GM18868 (cell line): Measurements from ENCODE around the gene CRIP3.
"Not testable (repeated sequence)": the region's sequence is repeated elsewhere in the genome, so short reads cannot be mapped to it uniquely, and the experiment has no call there.

ENCODE experiments used
- ATAC-seq: cut with Tn5 transposase; IDR thresholded peaks from one replicate; pipeline ENCODE4 v1.9.1; 2021; ENCODE audit warnings: mild to moderate bottlenecking, moderate library complexity; ENCODE audit not compliant: unreplicated experiment

The CRIP3 gene, protein sequence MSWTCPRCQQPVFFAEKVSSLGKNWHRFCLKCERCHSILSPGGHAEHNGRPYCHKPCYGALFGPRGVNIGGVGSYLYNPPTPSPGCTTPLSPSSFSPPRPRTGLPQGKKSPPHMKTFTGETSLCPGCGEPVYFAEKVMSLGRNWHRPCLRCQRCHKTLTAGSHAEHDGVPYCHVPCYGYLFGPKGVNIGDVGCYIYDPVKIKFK

DNA sequence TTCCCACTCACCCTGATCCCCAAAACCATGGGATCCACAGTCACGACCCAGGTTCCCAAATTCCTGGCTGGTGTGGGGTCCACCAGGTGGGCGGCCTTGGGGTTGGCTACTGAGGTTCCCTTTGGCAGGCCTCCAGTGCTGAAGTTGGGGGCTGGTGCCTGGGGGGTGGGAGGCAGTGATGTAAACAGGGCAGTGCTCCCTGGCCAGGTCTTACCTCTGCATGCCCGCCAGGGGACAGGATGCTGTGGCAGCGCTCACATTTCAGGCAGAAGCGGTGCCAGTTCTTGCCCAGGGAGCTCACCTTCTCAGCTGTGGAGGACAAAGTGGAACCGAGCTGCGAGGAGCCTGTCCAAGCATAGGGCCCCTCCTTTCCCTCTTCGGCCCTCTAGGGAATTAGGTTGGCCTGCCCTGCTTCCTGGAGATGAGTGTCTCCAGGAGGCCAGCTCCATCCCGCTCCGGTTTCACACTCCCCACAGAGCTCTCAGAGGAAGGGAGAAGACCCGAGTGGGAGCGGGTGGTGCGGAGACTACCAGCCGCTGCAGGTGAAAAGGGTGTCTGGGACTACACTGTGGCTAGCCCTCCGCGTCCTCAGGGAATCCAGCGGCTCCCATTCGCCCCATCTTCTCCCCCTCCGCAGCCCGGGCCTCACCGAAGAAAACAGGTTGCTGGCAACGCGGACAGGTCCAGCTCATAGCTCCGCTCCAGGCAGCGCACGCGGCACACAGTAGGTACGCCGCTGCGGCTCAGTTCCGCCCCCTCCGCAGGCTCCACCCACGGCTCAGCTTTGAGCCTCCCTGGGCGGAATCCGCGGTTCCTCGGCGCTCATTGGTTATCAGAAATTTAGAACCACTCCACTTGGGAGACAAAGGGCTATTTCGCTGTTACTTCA, at the start of gene CRIP3:
Gene CRIP3, minus strand, starts transcription at position 726 of the 889 bp plus-strand sequence. Its CDS starts 34 bp downstream, at position 692.
- ATAC-seq = peak; percentile 55

DNA sequence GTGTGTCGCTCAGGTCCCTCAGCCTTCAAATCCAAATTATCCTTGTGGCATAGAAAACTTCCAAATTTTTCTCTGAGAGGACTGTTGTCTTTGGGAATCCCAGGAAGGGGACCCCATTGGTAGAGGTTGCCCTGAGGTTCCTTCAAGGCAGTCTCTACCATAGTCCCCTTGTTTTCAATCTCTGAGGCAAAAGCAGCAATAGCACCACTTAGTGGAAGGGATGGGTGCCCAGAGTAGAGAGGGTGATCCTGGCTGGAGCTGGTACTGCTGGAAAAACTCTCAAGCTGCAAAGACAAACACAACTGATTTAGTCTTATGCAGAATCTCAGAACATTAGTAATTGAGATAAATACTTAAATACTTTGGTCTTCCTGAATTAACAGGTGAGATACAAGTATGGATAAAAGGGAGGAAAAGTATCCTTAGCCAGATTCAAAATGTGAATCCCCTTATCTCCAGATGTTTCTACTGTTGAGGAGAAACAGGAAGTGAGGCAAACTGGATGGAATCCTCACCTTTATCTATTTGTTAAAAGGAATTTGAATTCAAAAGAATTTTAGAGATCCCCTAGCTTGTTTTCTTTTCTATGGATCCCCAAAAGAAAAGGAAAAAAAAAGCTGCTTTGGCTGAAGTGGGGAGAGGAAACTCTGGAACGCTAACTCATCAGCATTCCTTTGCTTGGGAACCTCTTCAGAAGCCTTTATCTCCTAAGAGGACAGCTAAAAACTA, 47.4 kb upstream of the CRIP3 start:
- no peak for ATAC-seq

DNA sequence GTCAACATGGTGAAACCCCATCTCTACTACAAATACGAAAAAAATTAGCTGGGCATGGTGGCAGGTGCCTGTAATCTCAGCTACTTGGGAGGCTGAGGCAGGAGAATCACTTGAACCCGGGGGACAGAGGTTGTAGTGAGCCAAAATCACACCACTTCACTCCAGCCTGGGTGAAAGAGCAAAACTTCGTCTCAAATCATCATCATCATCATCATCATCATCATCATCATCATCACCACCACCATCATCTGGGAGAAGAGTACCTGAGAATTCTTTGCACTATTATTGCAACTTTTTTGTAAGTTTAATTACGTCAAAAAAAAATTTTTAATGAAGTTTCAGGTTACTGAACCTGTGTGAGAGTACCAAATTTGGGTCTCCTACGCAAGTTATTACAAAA, 43.3 kb upstream of the CRIP3 start:
- not testable (repeated sequence) for ATAC-seq

DNA sequence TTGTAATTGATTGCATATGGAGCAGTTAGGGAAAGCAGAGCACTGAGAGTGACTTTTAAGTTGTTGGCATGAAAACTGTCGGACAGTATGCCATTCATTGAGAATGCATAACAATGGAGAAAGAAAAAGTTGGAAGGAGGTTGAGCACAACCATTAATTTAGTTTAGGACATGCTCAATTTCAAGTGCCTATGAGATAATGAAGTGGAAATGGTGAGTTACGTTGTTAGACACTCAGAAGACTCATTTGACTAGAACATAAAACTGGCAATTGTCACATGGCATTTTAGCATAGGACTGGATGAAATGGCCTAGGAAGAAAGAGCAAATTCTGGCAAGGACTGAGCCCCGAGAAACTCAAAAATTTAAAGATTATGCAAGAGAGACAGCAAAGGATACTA, 38.8 kb upstream of the CRIP3 start:
- no peak for ATAC-seq

DNA sequence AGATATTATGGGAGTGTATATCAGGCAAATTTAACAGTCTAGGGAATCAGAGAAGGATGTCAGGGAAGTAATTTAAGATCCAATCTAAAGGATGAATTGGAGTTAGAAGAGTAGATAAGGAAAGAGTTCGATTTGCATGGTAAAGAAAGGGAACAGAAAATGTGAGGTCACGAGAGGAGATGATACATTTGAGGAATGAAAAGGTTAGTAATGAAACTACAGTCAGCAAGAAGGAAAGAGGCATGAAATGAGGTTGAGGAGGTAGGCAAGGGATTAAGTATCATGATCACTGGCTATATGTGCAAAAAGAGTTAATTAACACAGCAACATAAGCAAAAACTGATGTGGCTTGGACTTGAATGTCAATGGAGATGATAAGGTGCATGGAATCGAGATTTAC, 38.4 kb upstream of the CRIP3 start:
- ATAC-seq = no peak

DNA sequence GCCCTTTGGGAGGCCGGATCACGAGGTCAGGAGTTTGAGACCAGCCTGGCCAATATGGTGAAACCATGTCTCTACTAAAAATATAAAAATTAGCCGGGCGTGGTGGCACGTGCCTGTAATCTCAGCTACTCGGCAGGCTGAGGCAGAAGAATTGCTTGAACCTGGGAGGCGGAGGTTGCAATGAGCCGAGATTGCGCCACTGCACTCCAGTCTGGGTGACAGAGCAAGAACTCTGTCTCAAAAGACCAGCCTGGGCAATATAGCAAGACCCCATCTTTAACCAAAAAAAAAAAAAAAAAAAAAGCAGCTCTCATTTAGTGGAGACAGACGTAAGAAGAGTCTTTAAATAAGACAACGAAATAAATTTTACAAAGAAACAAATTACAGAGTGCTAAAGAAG, 37.6 kb upstream of the CRIP3 start:
- ATAC-seq = not testable (repeated sequence)

DNA sequence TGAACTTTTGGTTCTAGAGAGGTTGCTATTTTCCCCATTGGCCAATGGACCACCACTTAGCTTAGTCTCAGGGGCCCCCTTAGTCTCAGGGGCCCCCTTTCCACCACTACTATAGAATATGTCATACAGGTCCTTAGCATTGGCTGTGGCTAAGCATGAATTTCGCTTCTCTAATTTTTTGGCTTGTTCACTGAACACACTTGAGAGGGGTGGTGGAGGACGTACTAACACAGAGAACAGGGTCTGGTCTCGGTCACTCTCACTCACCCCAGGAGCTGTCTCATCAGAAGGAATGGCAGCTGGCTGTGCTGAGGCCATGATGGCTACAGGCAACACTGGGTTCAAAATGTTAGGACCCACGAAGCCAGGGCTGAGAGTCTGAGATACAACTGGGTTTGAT, 30.5 kb upstream of the CRIP3 start:
- peak; percentile 73 for ATAC-seq

DNA sequence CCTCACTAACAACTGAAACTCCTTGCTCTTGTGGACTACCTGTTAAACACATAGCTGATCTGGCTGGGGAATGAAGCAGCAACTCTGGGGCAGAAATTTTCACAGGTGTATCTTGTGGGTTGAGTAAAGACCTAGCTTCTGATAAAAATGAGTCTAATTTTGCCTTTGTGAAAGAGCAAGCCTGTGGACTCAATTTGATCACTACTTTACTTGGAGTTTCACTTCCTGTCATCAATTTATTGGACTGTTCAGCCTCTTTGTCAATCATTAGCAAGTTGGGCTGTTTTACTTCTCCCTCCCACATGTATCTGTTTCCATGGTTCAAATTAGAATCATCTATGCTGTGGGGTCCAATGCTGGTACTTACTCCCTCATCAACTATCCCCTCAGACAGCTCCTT, 29.6 kb upstream of the CRIP3 start:
- no peak for ATAC-seq

DNA sequence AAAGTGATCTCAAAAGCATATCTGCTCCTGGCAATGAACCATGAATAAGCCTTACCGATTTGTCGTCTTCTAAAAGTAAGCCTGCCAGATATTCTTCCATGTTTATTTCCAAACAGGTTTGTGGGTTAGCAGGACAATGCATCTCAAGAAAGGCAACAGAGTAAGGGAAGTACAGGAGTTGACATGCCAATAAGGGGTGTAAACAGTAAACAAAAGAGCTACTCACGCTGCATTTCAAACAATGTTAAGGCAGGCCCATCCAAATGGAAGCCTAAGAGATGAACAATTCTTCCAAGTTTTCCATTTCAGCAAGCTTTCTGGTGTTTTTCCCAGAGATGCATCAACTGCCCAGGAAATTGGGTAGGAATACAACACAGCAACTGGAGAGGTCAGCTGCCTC, 27.8 kb upstream of the CRIP3 start:
- no peak for ATAC-seq

DNA sequence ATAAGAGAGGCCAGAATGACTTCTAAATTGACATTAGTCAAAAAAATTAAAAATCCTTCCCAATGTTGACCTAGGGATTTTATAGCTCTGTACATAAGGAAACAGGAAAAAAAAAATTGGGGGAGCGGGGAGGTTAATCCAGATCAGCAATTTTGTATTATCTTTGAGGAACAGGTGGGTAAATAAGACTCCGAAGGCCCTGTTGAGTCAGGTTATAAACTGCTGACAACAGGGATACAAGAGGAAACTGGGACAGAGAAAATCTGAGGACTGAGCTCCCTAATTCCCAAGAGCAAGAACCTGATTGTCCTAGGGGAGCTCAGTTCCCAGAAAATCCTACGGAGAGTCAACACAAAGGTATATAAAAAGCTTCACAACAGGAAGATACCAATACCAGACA, 26.8 kb upstream of the CRIP3 start:
- no peak for ATAC-seq

DNA sequence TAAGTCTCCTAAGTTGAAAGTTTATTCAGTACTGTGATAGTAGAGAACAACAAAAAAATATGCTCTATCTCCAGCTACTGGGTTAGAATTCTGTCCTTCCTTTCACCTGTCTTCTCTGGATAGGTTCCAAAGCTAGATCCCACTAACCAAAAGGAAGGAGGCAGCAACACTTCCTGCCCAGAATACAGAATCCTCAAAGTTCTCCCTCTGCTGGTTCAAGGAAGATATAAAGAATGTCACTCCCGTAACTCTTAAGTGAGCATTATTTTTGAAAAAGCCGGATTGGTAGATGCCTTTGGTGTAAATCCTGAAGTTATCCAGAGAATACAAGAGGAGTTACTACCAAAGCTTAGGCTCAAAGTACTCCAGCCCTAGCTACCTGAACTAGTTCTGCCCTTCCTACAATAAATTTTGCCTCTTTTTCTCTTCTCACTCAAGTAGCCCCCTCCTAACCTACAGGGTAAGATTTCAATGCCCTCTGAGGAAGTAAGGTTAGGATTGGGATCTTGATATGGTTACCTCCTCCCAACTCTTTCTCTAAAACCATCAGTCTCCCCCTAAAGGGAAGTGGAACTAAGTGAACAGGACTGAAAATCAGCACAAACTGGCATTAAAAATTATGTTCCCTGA, 26.0 kb upstream of the CRIP3 start:
- no peak for ATAC-seq

DNA sequence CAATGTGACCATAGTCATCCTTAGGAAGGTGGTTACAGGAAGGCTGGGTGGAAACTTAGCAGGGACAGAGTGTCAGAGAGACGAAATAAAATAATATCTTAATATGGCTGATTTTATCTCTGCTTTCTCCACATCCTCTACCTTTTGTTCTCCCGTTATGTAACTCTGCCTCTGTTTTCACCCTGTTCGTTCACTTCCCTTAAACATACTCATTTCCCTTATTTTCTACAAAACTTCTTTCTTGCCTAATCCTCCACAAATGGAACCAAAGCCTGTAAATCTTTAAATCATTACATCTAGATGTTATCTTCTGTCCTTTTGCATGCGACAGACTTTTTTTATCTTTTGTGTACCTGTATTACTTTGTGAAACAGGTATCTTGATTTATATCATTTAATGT, 23.3 kb upstream of the CRIP3 start:
- ATAC-seq = no peak

DNA sequence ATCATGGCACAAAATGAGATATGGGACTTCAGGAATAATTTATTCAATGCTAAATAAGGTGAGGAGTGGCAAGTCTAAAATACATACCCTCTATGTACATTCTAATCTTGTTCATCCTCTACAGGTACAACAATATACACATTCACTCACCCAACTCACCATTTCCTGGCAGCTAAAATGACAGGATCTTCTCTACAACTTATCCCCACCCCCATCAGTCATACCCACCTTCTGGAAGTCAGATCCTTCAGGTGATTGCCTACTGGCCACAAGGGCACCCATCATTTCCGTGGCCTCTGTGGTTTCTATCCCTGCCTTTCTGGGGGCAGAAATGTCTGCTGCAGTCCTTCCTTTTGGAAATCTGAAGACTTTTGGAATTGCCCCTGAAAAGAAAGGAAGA, 22.8 kb upstream of the CRIP3 start:
- no peak for ATAC-seq

DNA sequence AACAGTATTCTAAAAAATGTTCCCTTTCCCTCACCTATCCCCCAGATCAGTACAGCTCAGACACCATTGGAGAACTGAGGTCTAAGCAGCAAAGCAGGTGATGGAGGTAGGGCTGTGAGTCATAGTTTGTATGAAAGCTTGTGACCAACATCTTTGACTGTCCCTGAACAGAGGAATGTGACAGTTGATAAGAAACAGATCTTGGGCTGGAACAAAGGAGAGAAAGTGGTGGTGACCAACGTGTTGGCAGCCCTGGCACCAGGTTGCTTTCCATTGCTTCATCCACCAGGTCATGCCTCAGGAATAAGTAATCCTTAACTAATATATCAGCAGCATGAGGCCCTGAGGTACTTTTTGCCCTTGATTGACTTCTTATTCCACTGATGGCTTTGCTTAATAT, 19.9 kb upstream of the CRIP3 start:
- ATAC-seq = no peak

DNA sequence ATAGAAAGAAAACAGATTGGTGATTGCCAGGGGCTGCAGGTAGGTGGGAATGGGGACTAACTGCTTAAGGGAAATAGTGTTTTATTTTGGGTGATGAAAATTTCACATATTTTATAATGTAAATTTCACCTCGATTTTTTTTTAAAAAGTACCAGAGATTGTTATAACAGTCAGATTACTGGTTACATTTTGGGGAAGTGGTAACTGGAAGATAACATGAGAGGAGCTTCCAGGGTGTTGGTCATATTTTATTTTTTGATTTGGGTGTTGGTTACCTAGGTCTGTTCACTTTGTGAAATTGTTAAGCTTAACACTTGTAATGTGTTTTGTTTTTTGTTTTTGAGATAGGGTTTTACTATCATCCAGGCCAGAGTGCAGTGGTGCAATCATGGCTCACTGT, 17.2 kb upstream of the CRIP3 start:
- no peak for ATAC-seq

DNA sequence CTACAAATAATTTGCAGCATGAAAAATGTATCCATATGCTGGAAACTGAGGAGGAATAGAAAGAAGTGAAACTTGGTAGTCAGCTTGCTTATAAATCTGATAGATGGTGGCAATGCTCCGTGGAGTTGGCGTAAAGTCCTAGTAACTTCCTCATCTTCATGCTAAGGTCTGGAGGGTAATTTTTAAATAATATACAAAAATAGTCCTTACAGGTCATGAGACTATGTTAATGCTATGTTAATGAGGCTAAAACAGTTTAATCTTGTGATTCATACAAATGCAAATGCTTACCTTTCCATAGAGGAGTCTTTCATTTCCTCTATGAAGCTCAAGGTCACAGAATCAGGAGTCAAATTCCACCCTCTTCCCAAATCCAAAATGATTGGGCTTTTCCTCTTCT, 9.4 kb upstream of the CRIP3 start:
- ATAC-seq = no peak

DNA sequence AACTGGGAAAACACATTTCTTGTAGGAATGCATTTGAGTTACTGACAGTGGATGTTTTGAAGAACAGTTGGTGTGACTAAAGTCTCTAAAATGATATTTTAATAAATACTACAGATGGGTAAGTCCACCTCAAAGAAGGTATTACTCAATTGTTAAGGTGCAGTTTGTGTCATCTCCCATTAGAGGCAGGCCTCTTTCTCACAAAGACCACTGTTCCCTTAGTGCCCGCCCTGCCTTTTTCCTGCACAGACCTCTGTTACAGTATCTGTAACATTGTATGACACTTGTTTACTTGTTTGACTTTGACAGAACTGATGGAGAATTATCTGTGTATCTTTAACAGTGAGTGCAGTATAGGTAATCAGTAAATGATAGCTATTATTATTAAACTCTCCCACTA, 5.2 kb upstream of the CRIP3 start:
- ATAC-seq = no peak

DNA sequence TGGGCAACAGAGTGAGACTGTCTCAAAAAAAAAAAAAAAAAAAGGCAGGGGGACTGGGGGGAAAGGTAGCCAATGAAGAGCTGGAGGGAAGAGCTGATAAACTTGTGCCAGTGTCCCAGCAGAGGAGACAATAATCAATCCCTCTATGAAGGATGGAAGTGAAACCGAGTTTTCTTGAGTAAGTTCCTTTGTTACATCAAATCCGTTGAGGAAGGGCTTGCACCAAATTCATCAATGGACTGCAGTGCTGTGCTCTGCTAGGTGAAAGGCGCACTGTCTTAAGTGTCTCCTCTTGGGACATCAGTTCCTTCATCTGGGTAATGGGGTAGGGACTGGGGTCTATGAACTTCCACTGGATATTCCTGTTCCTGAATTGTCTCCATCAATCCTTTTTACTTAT, 3.0 kb upstream of the CRIP3 start:
- ATAC-seq = no peak

DNA sequence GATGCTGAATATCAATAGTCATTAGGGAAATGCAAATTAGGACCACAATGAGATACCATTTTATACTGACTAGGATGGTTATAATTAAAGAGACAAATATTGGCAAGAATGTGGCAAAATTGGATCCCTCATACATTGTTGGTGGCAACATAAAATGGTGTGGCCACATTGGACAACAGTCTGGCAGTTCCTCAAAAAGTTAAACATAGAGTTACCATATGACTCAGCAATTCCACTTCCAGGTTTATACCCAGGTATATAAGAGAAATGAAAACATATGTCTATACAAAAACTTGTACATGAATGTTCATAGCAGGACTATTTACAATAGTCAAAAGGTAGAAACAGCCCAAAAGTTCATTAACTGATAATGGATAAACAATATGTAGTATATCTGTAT, 2.0 kb upstream of the CRIP3 start:
- no peak for ATAC-seq

DNA sequence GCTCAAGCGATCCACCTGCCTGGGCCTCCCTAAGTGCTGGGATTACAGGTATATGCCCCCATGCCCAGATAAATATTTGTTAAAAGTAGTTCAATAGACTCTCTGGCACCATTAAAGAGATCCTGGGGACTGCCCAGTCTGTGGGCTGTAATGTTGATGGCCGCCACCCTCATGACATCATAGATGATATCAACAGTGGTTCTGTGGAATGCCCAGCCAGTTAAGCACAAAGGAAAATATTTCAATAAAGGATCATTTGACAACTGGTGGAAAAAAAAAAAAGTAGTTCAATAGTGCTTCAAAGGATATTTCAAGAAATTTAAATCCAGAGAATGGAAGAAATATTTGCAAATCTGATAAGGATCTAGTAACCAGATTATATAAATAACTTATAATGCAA, 1.5 kb upstream of the CRIP3 start:
- no peak for ATAC-seq

DNA sequence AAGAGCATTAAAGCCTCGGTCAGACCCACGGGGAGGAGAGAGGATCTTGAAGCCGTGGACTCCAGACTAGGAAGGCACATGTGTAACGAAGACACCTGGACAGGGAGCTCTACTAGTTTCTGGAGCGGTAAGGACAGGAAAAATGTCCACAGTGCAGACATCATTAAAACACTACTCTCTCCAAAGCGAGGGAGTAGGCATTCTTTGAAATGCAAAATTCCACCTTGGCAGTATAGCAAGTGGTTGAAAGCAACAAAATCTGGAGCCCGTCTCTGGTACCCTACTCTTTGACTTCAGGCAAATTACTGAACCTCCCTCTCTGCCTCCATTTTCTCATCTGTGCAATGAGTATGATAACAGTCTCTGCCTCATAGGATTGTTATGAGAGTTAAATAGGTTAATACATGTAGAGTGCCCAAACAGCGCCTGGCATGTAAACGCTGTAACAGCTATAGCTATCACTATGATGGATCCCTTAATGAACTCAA, 408 bp upstream of the CRIP3 start:
- no peak for ATAC-seq
